AG10803 (cell line): ENCODE data around the gene KRT6C.
"Not testable (repeated sequence)": the region's sequence is repeated elsewhere in the genome, so short reads cannot be mapped to it uniquely, and the experiment has no call there.

ENCODE experiments used
- DNase-seq: peaks from one replicate; pipeline ENCODE4 v3.0.0; 2010; ENCODE audit warnings: low read depth
- H3K4me3 ChIP-seq: 2 replicates; pipeline ENCODE4 v1.5.1; 2011; ENCODE audit warnings: mild to moderate bottlenecking, low read length, control low read depth
- TF ChIP-seq, protein P1 (sequence below): conservative IDR thresholded peaks from 2 replicates; pipeline ENCODE4 v1.5.1; 2011; ENCODE audit warnings: mild to moderate bottlenecking, low read length, control low read depth, inconsistent platforms

Gene KRT6C

GRCh38 chr12:52493172-52493571 lies 19.6 kb upstream of the KRT6C start, which contains the start of gene KRT6A:
Gene KRT6A, minus strand, starts transcription at chr12:52493257. Its CDS starts 69 bp downstream, at chr12:52493188.
- no peak within 1 kb of the TSS for H3K4me3 ChIP-seq
- DNase-seq, result no peak
- TF ChIP-seq, protein P1, sequence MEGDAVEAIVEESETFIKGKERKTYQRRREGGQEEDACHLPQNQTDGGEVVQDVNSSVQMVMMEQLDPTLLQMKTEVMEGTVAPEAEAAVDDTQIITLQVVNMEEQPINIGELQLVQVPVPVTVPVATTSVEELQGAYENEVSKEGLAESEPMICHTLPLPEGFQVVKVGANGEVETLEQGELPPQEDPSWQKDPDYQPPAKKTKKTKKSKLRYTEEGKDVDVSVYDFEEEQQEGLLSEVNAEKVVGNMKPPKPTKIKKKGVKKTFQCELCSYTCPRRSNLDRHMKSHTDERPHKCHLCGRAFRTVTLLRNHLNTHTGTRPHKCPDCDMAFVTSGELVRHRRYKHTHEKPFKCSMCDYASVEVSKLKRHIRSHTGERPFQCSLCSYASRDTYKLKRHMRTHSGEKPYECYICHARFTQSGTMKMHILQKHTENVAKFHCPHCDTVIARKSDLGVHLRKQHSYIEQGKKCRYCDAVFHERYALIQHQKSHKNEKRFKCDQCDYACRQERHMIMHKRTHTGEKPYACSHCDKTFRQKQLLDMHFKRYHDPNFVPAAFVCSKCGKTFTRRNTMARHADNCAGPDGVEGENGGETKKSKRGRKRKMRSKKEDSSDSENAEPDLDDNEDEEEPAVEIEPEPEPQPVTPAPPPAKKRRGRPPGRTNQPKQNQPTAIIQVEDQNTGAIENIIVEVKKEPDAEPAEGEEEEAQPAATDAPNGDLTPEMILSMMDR, result no peak

DNA sequence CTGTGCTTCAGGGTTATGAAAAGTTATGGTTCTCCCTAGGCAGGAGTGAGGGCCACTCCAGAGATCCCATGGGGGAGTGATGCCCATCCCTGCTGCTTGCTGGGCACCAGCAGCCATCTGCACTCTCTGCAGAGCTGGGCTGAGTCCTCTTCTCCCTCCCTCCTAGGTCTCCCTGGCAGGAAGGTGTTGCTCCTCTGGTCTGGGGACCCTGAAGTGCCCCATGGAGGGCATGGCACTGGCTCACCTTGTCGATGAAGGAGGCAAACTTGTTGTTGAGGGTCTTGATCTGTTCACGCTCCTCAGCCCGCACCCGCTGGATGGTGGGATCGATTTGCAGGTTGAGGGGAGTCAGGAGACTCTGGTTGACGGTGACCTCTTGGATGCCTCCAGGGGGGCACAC lies 18.8 kb upstream of the KRT6C start:
- not testable (repeated sequence) for DNase-seq, H3K4me3 ChIP-seq

DNA sequence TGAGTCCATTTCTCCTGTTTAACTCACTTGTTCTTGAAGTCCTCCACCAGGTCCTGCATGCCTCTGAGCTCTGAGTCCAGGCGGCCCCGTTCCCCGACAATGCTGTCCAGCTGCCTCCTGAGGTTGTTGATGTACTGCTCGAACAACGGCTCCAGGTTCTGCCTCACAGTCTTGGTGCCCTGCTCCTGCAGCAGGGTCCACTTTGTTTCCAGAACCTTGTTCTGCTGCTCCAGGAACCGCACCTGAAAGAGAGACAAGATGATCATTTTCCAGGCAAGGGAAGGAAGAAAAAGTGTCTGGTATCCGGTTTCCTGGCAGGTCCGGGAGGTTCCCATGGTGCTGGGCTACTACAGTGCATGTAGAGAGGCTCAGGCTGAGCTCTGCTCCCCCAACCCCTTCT lies 17.9 kb upstream of the KRT6C start:
- H3K4me3 ChIP-seq, DNase-seq: not testable (repeated sequence)

DNA sequence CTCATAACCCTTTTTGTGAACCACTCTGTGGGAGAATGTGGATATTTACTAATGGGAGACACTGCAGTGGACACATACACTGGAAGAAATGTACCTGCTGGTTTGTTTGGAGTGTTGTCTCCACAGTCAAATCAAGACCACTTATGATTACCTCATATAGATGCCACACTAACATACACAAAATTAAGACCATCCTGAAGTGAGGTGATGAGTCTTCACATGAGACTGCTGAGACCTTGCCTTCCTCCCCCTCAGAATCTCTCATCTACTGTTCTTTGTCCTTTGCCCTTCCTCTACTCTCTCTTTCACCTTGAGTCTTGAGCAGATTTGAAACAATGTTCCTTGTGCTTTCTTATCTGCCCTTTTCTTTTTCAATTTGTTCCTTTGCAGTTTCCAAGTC lies 15.1 kb upstream of the KRT6C start:
- DNase-seq, result no peak
- no peak overlapping the region for H3K4me3 ChIP-seq
- TF ChIP-seq, protein P1, result no peak

GRCh38 chr12:52487744-52488443 lies 14.3 kb upstream of the KRT6C start:
- DNase-seq, H3K4me3 ChIP-seq: not testable (repeated sequence)

DNA sequence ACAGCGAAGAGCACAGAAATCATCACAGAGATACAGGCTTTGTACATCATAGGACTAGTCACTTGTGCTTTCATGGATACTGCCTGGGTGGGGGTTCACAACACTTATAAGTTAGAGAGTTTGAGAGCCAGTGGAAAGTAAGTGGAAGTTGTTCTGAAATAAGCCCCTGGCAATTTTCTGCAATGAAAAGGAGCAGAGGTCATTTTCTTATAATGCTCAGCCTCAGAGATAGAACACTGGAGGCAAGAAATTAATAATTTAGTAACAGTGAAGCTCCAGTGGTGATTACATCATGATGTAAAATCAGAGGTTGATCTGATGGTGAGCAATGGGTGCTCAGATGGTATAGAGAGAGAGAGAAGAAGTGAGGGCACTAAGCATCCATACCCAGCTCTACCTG lies 13.6 kb upstream of the KRT6C start:
- TF ChIP-seq, protein P1, result no peak
- no peak for DNase-seq
- H3K4me3 ChIP-seq, result no peak overlapping the region

- no peak for DNase-seq
- H3K4me3 ChIP-seq, result no peak overlapping the region
- TF ChIP-seq, protein P1, result no peak
Observed at GRCh38 chr12:52486166-52487105, 12.8 kb upstream of the KRT6C start.

- TF ChIP-seq, protein P1, result no peak
- H3K4me3 ChIP-seq, result no peak overlapping the region
- no peak for DNase-seq
Observed at GRCh38 chr12:52480073-52480472, 6.5 kb upstream of the KRT6C start.
